HCT116 (cell line): ENCODE data around the gene PBX1. TPM values are rescaled to one million over a fixed set of nuclear protein-coding genes. Genes with fewer than 3 reads are reported as not detected.
A peak's percentile ranks its signal among the peaks of the same experiment; 100 is the strongest.

Experiments used
- ATAC-seq: fragments of 200-7000 bp; cut with Tn5 transposase; 2 replicates; pipeline ENCODE4 v1.9.1; 2020; ENCODE audit warnings: mild to moderate bottlenecking, moderate library complexity
- BruUV-seq: library from RNA; stranded (reverse); fragments of 400-500 nt; replicated peaks from 2 replicates; lab custom pipeline; 2021; lab: Mats Ljungman, UMichigan
- CTCF ChIA-PET: fragments of 300-600 bp; sonication (Branson Sonifier 250); formaldehyde crosslinking; loops from one replicate; lab custom pipeline; 2021; ENCODE audit warnings: antibody characterized with exemption; lab: Charles Lee
- POLR2A ChIA-PET: fragments of 300-600, 350-600 bp; sonication (Branson Sonifier 250); formaldehyde crosslinking; loops from one replicate; lab custom pipeline; 2021; ENCODE audit warnings: antibody characterized with exemption; lab: Charles Lee
- RAD21 ChIA-PET, 2 experiments: fragments of 300-600 bp; sonication (Branson Sonifier 250); formaldehyde crosslinking; loops; one replicate each; lab custom pipeline; 2023; ENCODE audit warnings: low total read pairs in 2 of 2; ENCODE audit not compliant: uncharacterized antibody in 2 of 2, unreplicated experiment in 2 of 2, low non-redundant PET in 1 of 2; lab: Charles Lee
- DNase-seq: peaks from one replicate; pipeline ENCODE4 v3.0.0-alpha.2; 2010; ENCODE audit warnings: low read depth, low spot score
- H2AFZ ChIP-seq: fragments of 200-600 bp; shearing (Covaris generic), sonication (generic); 2 replicates; pipeline ENCODE4 v1.6.1; 2017; ENCODE audit warnings: low read depth, mixed run types, mixed read lengths, antibody characterized with exemption, low read length; ENCODE audit not compliant: poor library complexity, severe bottlenecking
- H3K27ac ChIP-seq: 2 replicates; pipeline ENCODE4 v1.5.1; 2012; ENCODE audit warnings: low read depth, low read length
- H3K27me3 ChIP-seq: fragments of 200-600 bp; sonication (generic); 2 replicates; pipeline ENCODE4 v1.6.1; 2016; ENCODE audit warnings: mixed run types, low read length, mixed read lengths; ENCODE audit not compliant: insufficient read depth
- H3K36me3 ChIP-seq, 2 experiments: fragments of 200-500 bp in 1 of 2; fragments of 200-600 bp in 1 of 2; sonication (Bioruptor generic) in 1 of 2; sonication (generic) in 1 of 2; 2 replicates each; pipeline versions ENCODE4 v1.5.1 to v1.6.1; 2014 to 2016; ENCODE audit warnings: low read length in 2 of 2, inconsistent platforms in 1 of 2, mixed read lengths in 1 of 2, mixed run types in 1 of 2; ENCODE audit not compliant: insufficient read depth in 2 of 2, control insufficient read depth in 1 of 2
- H3K4me1 ChIP-seq, 2 experiments: fragments of 200-600 bp in 1 of 2; sonication (generic) in 1 of 2; 2 replicates each; pipeline versions ENCODE4 v1.5.1 to v1.6.1; 2012 to 2017; ENCODE audit warnings: low read length in 2 of 2, inconsistent platforms in 1 of 2, mild to moderate bottlenecking in 1 of 2, mixed read lengths in 1 of 2, mixed run types in 1 of 2, moderate library complexity in 1 of 2; ENCODE audit not compliant: insufficient read depth in 2 of 2, control insufficient read depth in 1 of 2
- H3K4me2 ChIP-seq: fragments of 200-600 bp; sonication (generic); 2 replicates; pipeline ENCODE4 v1.6.1; 2017; ENCODE audit warnings: mixed run types, low read length, mixed read lengths
- H3K4me3 ChIP-seq, 2 experiments: fragments of 200-600 bp in 1 of 2; sonication (generic) in 1 of 2; replicated peaks in 1 of 2; 2 replicates each; pipeline ENCODE4 v1.5.1; 2011 to 2016; ENCODE audit warnings: low read length in 2 of 2, control low read depth in 1 of 2, low read depth in 1 of 2, mild to moderate bottlenecking in 1 of 2, mixed read lengths in 1 of 2, mixed run types in 1 of 2
- H3K79me2 ChIP-seq: fragments of 200-600 bp; sonication (generic); 2 replicates; pipeline ENCODE4 v1.6.1; 2017; ENCODE audit warnings: mild to moderate bottlenecking, mixed run types, low read length, moderate library complexity, mixed read lengths; ENCODE audit not compliant: insufficient read depth
- H3K9ac ChIP-seq: fragments of 200-600 bp; sonication (generic); 2 replicates; pipeline ENCODE4 v1.6.1; 2016; ENCODE audit warnings: low read length, mixed read lengths
- H3K9me2 ChIP-seq: fragments of 200-600 bp; sonication (generic), shearing (Covaris generic); 2 replicates; pipeline ENCODE4 v1.6.1; 2017; ENCODE audit warnings: mixed run types, mild to moderate bottlenecking, moderate library complexity; ENCODE audit not compliant: insufficient read depth
- H3K9me3 ChIP-seq, 2 experiments: fragments of 200-500 bp in 1 of 2; fragments of 200-600 bp in 1 of 2; sonication (Bioruptor generic) in 1 of 2; sonication (generic) in 1 of 2; 2 replicates each; pipeline ENCODE4 v1.6.1; 2014 to 2017; ENCODE audit warnings: low read length in 2 of 2, mixed read lengths in 2 of 2, inconsistent platforms in 1 of 2, low read depth in 1 of 2, mild to moderate bottlenecking in 1 of 2, mixed run types in 1 of 2, moderate library complexity in 1 of 2; ENCODE audit not compliant: control insufficient read depth in 1 of 2, insufficient read depth in 1 of 2
- H4K20me1 ChIP-seq: fragments of 200-600 bp; sonication (generic), shearing (Covaris generic); 2 replicates; pipeline ENCODE4 v1.6.1; 2017; ENCODE audit warnings: mixed run types, mild to moderate bottlenecking, moderate library complexity; ENCODE audit not compliant: insufficient read depth
- CBX3 ChIP-seq: IDR thresholded peaks from 2 replicates; pipeline ENCODE4 v1.6.1; 2012; ENCODE audit warnings: low read depth
- CEBPB ChIP-seq: IDR thresholded peaks from 2 replicates; pipeline ENCODE4 v1.6.1; 2012; ENCODE audit warnings: low read depth
- EGR1 ChIP-seq: IDR thresholded peaks from 2 replicates; pipeline ENCODE4 v1.6.1; 2012; ENCODE audit warnings: low read depth
- ELF1 ChIP-seq: IDR thresholded peaks from 2 replicates; pipeline ENCODE4 v1.6.1; 2012; ENCODE audit warnings: low read depth, borderline replicate concordance
- EZH2 ChIP-seq: fragments of 200-600 bp; sonication (generic); IDR thresholded peaks from 2 replicates; pipeline ENCODE4 v1.6.1; 2017; ENCODE audit warnings: antibody characterized with exemption, mixed run types
- JUND ChIP-seq: IDR thresholded peaks from 2 replicates; pipeline ENCODE4 v1.6.1; 2012
- POLR2A ChIP-seq: IDR thresholded peaks from 2 replicates; pipeline ENCODE4 v1.7.0; 2011; ENCODE audit warnings: borderline replicate concordance; ENCODE audit not compliant: insufficient read depth, insufficient read length; ENCODE audit errors: extremely low read depth
- RAD21 ChIP-seq: IDR thresholded peaks from 2 replicates; pipeline ENCODE4 v1.6.1; 2012; ENCODE audit warnings: low read depth, mild to moderate bottlenecking
- SIN3A ChIP-seq: IDR thresholded peaks from 2 replicates; pipeline ENCODE4 v1.6.1; 2012; ENCODE audit warnings: low read depth
- SRF ChIP-seq: IDR thresholded peaks from 2 replicates; pipeline ENCODE4 v1.6.1; 2012; ENCODE audit warnings: low read depth
- TCF7L2 ChIP-seq: IDR thresholded peaks from 2 replicates; pipeline ENCODE4 v1.7.0; 2011; ENCODE audit warnings: borderline replicate concordance, inconsistent platforms; ENCODE audit not compliant: insufficient read depth, insufficient read length; ENCODE audit errors: extremely low read depth
- YY1 ChIP-seq: IDR thresholded peaks from 2 replicates; pipeline ENCODE4 v1.6.1; 2011; ENCODE audit warnings: low read length, low read depth, moderate library complexity, mild to moderate bottlenecking; ENCODE audit not compliant: insufficient replicate concordance; ENCODE audit errors: extremely low read depth
- ZFX ChIP-seq: fragments of 450-650 bp; IDR thresholded peaks from 2 replicates; pipeline ENCODE4 v1.6.1; 2017
- ZNF274 ChIP-seq: fragments of 200-500 bp; sonication (Bioruptor generic); IDR thresholded peaks from 2 replicates; pipeline ENCODE4 v1.6.1; 2014; ENCODE audit warnings: mild to moderate bottlenecking, low read depth, low read length, inconsistent platforms
- intact Hi-C: fragments of 100-400 bp; cut with micrococcal nuclease; formaldehyde crosslinking; loops from 2 replicates; pipeline ENCODE4 v1.10.0; 2022
- total RNA-seq: library from RNA; stranded (reverse); gene quantifications from one replicate; pipeline ENCODE4 v1.2.1, GENCODE V29; 2021; ENCODE audit not compliant: unreplicated experiment
- TF ChIP-seq, protein P1 (sequence below): IDR thresholded peaks from 2 replicates; pipeline ENCODE4 v1.6.1; 2012
- TF ChIP-seq, protein P2 (sequence below): IDR thresholded peaks from 2 replicates; pipeline ENCODE4 v1.6.1; 2012; ENCODE audit warnings: low read depth

PBX1 gene
- total RNA-seq, 1 experiment from 2014 or later = 29.6 TPM

- H3K9ac ChIP-seq = no peak overlapping the region
- no peak overlapping the region for H3K4me3 ChIP-seq
- no peaks in the 10 kb centered on the region for H3K36me3 ChIP-seq
- H3K4me1 ChIP-seq = peaks cover 31 to 41% of the 10 kb centered on the region in 2 experiments
- POLR2A ChIA-PET = no interaction called here
- H3K4me2 ChIP-seq = peak overlapping the region; percentile 3; the same call in 1 of the 2 replicates
- CTCF ChIA-PET = no interaction called here
- no peak for ATAC-seq
- no peaks in the 10 kb centered on the region for H3K79me2 ChIP-seq
- RAD21 ChIA-PET = no interaction called here
- TF ChIP-seq ZFX (no peak), POLR2A (no peak), JUND (no peak), CBX3 (no peak), TCF7L2 (no peak), YY1 (no peak), SIN3A (no peak), EGR1 (no peak), RAD21 (no peak), EZH2 (no peak), ELF1 (no peak), CEBPB (no peak), SRF (no peak)
- TF ChIP-seq, protein P1, sequence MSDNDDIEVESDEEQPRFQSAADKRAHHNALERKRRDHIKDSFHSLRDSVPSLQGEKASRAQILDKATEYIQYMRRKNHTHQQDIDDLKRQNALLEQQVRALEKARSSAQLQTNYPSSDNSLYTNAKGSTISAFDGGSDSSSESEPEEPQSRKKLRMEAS = no peak
- H3K9me2 ChIP-seq = no peaks in the 10 kb centered on the region
- H3K27ac ChIP-seq = no peak overlapping the region
- H3K27me3 ChIP-seq = no peaks in the 10 kb centered on the region
- DNase-seq = no peak
- no peak overlapping the region for H2AFZ ChIP-seq
- intact Hi-C loops = no loop called here
- BruUV-seq = no TSS peak
- H4K20me1 ChIP-seq = no peaks in the 10 kb centered on the region
- H3K9me3 ChIP-seq = no peaks in the 10 kb centered on the region
These were observed 196.7 kb downstream of the PBX1 start for GRCh38 chr1:164755690-164756089.

DNA sequence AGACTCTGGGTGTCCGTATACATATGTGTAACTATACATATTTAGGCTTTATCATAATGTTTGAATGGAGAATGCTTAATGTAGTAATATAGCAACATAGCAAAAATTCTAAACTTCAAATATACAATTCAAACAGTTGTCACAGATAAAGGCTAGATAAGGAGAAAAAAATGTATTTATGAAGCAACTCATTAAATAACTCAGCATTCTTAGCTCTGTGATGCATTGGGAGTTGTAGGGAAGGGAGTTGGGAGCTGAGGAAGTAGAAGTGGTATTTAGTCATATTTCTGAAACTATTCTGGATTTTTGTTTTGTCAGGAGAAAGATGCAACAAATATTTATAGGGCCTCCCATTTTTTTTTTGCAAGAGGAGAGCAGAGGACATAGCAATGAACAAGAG is 197.8 kb downstream of the PBX1 start:
- no peak for DNase-seq
- ChIA-PET RAD21 (no interaction called here), POLR2A (no interaction called here), CTCF (interaction anchor here (1.8 kb wide), 1 partner anchor 83 kb away, joined by 6 read pairs; no protein-coding TSS in a partner anchor)
- Histone ChIP-seq H3K9me2 (no peaks in the 10 kb centered on the region), H4K20me1 (no peaks in the 10 kb centered on the region), H3K27me3 (no peaks in the 10 kb centered on the region), H3K4me1 (peaks cover 20 to 32% of the 10 kb centered on the region in 2 experiments), H3K4me3 (no peak overlapping the region), H3K79me2 (no peaks in the 10 kb centered on the region), H3K9me3 (no peaks in the 10 kb centered on the region), H3K9ac (no peak overlapping the region), H2AFZ (no peak overlapping the region), H3K4me2 (no peak overlapping the region), H3K27ac (no peak overlapping the region), H3K36me3 (no peaks in the 10 kb centered on the region)
- no TSS peak for BruUV-seq
- no peak for TF ChIP-seq ZNF274
- TF ChIP-seq, protein P2, sequence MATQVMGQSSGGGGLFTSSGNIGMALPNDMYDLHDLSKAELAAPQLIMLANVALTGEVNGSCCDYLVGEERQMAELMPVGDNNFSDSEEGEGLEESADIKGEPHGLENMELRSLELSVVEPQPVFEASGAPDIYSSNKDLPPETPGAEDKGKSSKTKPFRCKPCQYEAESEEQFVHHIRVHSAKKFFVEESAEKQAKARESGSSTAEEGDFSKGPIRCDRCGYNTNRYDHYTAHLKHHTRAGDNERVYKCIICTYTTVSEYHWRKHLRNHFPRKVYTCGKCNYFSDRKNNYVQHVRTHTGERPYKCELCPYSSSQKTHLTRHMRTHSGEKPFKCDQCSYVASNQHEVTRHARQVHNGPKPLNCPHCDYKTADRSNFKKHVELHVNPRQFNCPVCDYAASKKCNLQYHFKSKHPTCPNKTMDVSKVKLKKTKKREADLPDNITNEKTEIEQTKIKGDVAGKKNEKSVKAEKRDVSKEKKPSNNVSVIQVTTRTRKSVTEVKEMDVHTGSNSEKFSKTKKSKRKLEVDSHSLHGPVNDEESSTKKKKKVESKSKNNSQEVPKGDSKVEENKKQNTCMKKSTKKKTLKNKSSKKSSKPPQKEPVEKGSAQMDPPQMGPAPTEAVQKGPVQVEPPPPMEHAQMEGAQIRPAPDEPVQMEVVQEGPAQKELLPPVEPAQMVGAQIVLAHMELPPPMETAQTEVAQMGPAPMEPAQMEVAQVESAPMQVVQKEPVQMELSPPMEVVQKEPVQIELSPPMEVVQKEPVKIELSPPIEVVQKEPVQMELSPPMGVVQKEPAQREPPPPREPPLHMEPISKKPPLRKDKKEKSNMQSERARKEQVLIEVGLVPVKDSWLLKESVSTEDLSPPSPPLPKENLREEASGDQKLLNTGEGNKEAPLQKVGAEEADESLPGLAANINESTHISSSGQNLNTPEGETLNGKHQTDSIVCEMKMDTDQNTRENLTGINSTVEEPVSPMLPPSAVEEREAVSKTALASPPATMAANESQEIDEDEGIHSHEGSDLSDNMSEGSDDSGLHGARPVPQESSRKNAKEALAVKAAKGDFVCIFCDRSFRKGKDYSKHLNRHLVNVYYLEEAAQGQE = no peak
- ATAC-seq = no peak
- intact Hi-C loops = no loop called here
